SK-N-SH (cell line): ENCODE measurements around the gene GSG1L. TPM values are rescaled to one million over a fixed set of nuclear protein-coding genes. Genes with fewer than 3 reads are reported as not detected.

Experiments used
- CTCF ChIA-PET: fragments of 300-600, 350-600 bp; formaldehyde crosslinking; extraction: SDS; loops from one replicate; lab custom pipeline; 2021; lab: Yijun Ruan, JAX
- POLR2A ChIA-PET: fragments of 350-600 bp; sonication (Branson Sonifier 250); formaldehyde crosslinking; extraction: SDS; loops from one replicate; lab custom pipeline; 2020; ENCODE audit warnings: antibody characterized with exemption, inconsistent platforms; lab: Yijun Ruan, JAX
- DNase-seq: peaks from one replicate; pipeline ENCODE4 v3.0.0; 2012
- H2AFZ ChIP-seq: fragments of 200-600 bp; sonication (generic); 2 replicates; pipeline ENCODE4 v1.8.1; 2016; ENCODE audit warnings: antibody characterized with exemption, mild to moderate bottlenecking, low read depth
- H3F3A ChIP-seq: fragments of 200-600 bp; sonication (generic); replicated peaks from 2 replicates; pipeline ENCODE3; 2016; ENCODE audit warnings: antibody characterized with exemption, mild to moderate bottlenecking; ENCODE audit not compliant: insufficient read depth
- H3K27ac ChIP-seq, 2 experiments: fragments of 200-500 bp in 1 of 2; fragments of 200-600 bp in 1 of 2; sonication (Bioruptor generic) in 1 of 2; sonication (generic), shearing (Covaris generic) in 1 of 2; 2 replicates each; pipeline versions ENCODE4 v1.5.1 to v1.6.1; 2014 to 2016; ENCODE audit warnings: low read depth in 2 of 2, inconsistent platforms in 1 of 2, low read length in 1 of 2, mild to moderate bottlenecking in 1 of 2, mixed read lengths in 1 of 2
- H3K27me3 ChIP-seq: fragments of 200-600 bp; sonication (generic), shearing (Covaris generic); 2 replicates; pipeline ENCODE4 v1.6.1; 2016; ENCODE audit warnings: mixed run types; ENCODE audit not compliant: insufficient read depth
- H3K36me3 ChIP-seq, 2 experiments: fragments of 200-500 bp in 1 of 2; fragments of 200-600 bp in 1 of 2; sonication (Bioruptor generic) in 1 of 2; sonication (generic) in 1 of 2; replicated peaks in 1 of 2; 2 replicates each; pipeline versions ENCODE3 to v1.5.1; 2014 to 2016; ENCODE audit warnings: low read length in 1 of 2, mild to moderate bottlenecking in 1 of 2; ENCODE audit not compliant: insufficient read depth in 2 of 2, control insufficient read depth in 1 of 2
- H3K4me1 ChIP-seq, 2 experiments: fragments of 200-500 bp in 1 of 2; fragments of 200-600 bp in 1 of 2; sonication (Bioruptor generic) in 1 of 2; sonication (generic), shearing (Covaris generic) in 1 of 2; 2 replicates each; pipeline versions ENCODE4 v1.5.1 to v1.6.1; 2014 to 2016; ENCODE audit warnings: low read depth in 1 of 2, low read length in 1 of 2, mixed run types in 1 of 2; ENCODE audit not compliant: insufficient read depth in 2 of 2, control insufficient read depth in 1 of 2
- H3K4me2 ChIP-seq: fragments of 200-600 bp; sonication (generic), shearing (Covaris generic); 2 replicates; pipeline ENCODE4 v1.6.1; 2017; ENCODE audit warnings: mixed run types
- H3K4me3 ChIP-seq, 2 experiments: fragments of 200-500 bp in 1 of 2; fragments of 200-600 bp in 1 of 2; sonication (Bioruptor generic) in 1 of 2; sonication (generic), shearing (Covaris generic) in 1 of 2; 2 replicates each; pipeline versions ENCODE4 v1.5.1 to v1.8.1; 2014 to 2016; ENCODE audit warnings: low read depth in 2 of 2, inconsistent platforms in 1 of 2, low read length in 1 of 2, mild to moderate bottlenecking in 1 of 2, mixed read lengths in 1 of 2, moderate library complexity in 1 of 2
- H3K79me2 ChIP-seq: fragments of 200-600 bp; sonication (generic); 2 replicates; pipeline ENCODE4 v1.8.1; 2017; ENCODE audit warnings: mild to moderate bottlenecking; ENCODE audit not compliant: insufficient read depth
- H3K9ac ChIP-seq: fragments of 200-600 bp; sonication (generic); 2 replicates; pipeline ENCODE4 v1.6.1; 2017; ENCODE audit warnings: mixed run types
- H3K9me2 ChIP-seq: fragments of 200-600 bp; sonication (generic); 2 replicates; pipeline ENCODE4 v1.6.1; 2017; ENCODE audit warnings: mixed run types
- H3K9me3 ChIP-seq: fragments of 200-600 bp; sonication (generic); 2 replicates; pipeline ENCODE4 v1.6.1; 2017; ENCODE audit warnings: mixed run types, mild to moderate bottlenecking, moderate library complexity
- H4K20me1 ChIP-seq: fragments of 200-600 bp; sonication (generic); 2 replicates; pipeline ENCODE4 v1.6.1; 2017; ENCODE audit warnings: mild to moderate bottlenecking, mixed run types; ENCODE audit not compliant: insufficient read depth
- EP300 ChIP-seq, 2 experiments: IDR thresholded peaks; 2 replicates each; pipeline versions ENCODE4 v1.4.0 to v1.6.1; 2012; ENCODE audit warnings: borderline replicate concordance in 1 of 2, low read depth in 1 of 2, low read length in 1 of 2
- RAD21 ChIP-seq: IDR thresholded peaks from 2 replicates; pipeline ENCODE4 v1.6.1; 2012; ENCODE audit warnings: mild to moderate bottlenecking, low read length
- REST ChIP-seq: IDR thresholded peaks from 2 replicates; pipeline ENCODE4 v1.6.1; 2012; ENCODE audit warnings: mild to moderate bottlenecking, low read depth, low read length, moderate library complexity
- RFX5 ChIP-seq: IDR thresholded peaks from 2 replicates; pipeline ENCODE4 v1.6.1; 2012; ENCODE audit warnings: mild to moderate bottlenecking, improper control_type of control experiment, low read length
- TEAD4 ChIP-seq: IDR thresholded peaks from 2 replicates; pipeline ENCODE4 v1.4.0; 2012; ENCODE audit warnings: mild to moderate bottlenecking, borderline replicate concordance; ENCODE audit not compliant: insufficient read depth
- WGBS: methylation state at CpG from one replicate; pipeline ENCODE4 v1.1.6; 2017; ENCODE audit warnings: low lambda C conversion rate; 5-methylcytosine and 5-hydroxymethylcytosine counted together
- polyA plus RNA-seq, 3 experiments: library from polyadenylated mRNA; depleted of rRNA; stranded (reverse); fragments of >200 nt; gene quantifications; 2 replicates each; pipeline ENCODE4 v1.2.3, GENCODE V29; 2012
- TF ChIP-seq, protein P1 (sequence below): IDR thresholded peaks from 2 replicates; pipeline ENCODE4; 2012
- TF ChIP-seq, protein P2 (sequence below): fragments of 150-350 bp; IDR thresholded peaks from 2 replicates; pipeline ENCODE4 v1.6.1; 2017; ENCODE audit warnings: antibody characterized with exemption, low read length, low read depth, borderline replicate concordance

Gene GSG1L
- polyA plus RNA-seq, 1 of the 3 experiments (the other 2 are of a cell fraction): not detected

DNA sequence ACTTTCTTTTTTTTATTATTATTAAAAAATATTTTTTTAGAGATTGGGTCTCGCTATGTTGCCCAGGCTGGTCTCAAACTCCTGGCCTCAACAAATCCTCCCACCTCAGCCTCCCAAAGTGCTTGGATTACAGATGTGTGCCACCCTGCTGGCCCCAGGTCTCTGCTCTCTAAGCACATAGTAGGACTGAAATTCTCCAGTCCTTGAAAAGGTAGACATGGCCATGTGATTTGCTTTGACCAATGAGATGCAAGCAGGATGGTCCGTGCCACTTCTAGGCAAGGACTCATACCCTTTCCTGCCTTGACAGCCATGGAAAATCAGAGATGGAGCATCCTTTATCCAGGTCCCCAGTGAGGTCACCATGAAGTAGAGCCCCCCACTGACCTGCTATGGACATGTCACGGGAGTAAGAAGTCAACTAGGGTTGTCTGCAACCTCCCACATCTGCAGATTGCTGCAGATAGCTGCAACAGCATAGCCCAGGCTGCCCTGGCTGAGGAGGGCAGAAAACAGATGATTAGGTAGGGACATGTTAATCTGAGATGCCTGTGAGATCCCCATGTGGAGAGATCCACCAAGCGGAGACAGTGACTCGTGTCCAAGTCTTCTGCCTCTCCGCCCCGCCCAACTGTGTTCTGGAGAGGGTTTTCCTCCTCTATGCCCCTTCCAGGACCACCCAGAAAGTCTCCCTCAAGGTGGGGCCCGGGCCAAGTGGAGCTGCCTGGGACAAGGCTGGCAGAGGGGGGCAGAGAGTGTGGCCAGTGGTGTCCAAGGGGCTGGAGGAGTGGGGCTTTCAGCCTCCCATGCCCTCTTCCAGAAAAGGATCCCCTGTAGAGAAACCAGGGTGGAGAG is 11.0 kb downstream of the GSG1L start (continued):
- TF ChIP-seq REST: no peak
- no peak for TF ChIP-seq TEAD4
- TF ChIP-seq, protein P1, sequence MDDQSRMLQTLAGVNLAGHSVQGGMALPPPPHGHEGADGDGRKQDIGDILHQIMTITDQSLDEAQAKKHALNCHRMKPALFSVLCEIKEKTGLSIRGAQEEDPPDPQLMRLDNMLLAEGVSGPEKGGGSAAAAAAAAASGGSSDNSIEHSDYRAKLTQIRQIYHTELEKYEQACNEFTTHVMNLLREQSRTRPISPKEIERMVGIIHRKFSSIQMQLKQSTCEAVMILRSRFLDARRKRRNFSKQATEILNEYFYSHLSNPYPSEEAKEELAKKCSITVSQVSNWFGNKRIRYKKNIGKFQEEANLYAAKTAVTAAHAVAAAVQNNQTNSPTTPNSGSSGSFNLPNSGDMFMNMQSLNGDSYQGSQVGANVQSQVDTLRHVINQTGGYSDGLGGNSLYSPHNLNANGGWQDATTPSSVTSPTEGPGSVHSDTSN: no peak
- no peak for TF ChIP-seq RAD21
- TF ChIP-seq EP300 (IDR thresholded peaks at IDR 0.05; ENCODE audit: borderline replicate concordance in 1 of 2, low read depth in 1 of 2, low read length in 1 of 2): no peak
- TF ChIP-seq, all 33 proteins: peak for 0

DNA sequence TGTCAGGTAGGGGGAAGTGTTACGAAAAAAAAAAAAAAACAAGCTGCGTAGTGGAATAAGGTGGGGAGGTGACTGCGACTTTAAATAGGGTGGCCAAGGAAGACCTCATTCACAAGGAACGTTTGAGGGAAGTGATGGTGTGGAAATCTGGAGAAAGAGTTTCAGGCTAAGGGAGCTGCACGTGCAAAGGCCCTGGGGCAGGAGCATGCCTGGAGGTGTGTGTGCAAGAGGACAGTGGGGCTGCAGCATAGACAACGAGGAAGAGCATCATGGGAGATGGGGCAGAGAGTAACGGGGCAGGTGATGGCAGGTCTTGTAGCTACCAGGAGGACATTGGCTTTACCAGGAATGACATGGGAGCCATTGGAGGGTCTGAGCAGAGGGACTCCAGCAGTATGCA is 12.0 kb downstream of the GSG1L start:
- H3K9me3 ChIP-seq: no peaks in the 10 kb centered on the region
- H3F3A ChIP-seq: no peaks in the 10 kb centered on the region
- H3K27ac ChIP-seq: no peak overlapping the region
- H4K20me1 ChIP-seq: no peaks in the 10 kb centered on the region
- H3K79me2 ChIP-seq: no peaks in the 10 kb centered on the region
- H3K9me2 ChIP-seq: no peaks in the 10 kb centered on the region
- H3K4me3 ChIP-seq: no peak overlapping the region
- ChIA-PET POLR2A (no interaction called here), CTCF (interaction anchor here (1.0 to 2.5 kb wide), 2 partner anchors 19 to 271 kb away, joined by 3 to 10 read pairs; no protein-coding TSS in a partner anchor)
- no peak overlapping the region for H2AFZ ChIP-seq
- no peak overlapping the region for H3K9ac ChIP-seq
- no peaks in the 10 kb centered on the region for H3K36me3 ChIP-seq
- H3K4me2 ChIP-seq: no peak overlapping the region
- H3K4me1 ChIP-seq: no peaks in the 10 kb centered on the region
- WGBS: 36% methylated on average over 7 of the region's 7 CpGs
- H3K27me3 ChIP-seq: no peaks in the 10 kb centered on the region
- DNase-seq: no peak
- TF ChIP-seq, protein P2, sequence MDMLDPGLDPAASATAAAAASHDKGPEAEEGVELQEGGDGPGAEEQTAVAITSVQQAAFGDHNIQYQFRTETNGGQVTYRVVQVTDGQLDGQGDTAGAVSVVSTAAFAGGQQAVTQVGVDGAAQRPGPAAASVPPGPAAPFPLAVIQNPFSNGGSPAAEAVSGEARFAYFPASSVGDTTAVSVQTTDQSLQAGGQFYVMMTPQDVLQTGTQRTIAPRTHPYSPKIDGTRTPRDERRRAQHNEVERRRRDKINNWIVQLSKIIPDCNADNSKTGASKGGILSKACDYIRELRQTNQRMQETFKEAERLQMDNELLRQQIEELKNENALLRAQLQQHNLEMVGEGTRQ: no peak
- TF ChIP-seq REST: no peak
- TF ChIP-seq RFX5: no peak
